HG02970 (cell line): ENCODE results near the gene SENP5.
"Not testable (repeated sequence)": the region's sequence is repeated elsewhere in the genome, so short reads cannot be mapped to it uniquely, and the experiment has no call there.

Experiments used
- ATAC-seq: cut with Tn5 transposase; IDR thresholded peaks from one replicate; pipeline ENCODE4 v1.9.1; 2021; ENCODE audit warnings: mild to moderate bottlenecking, moderate library complexity, moderate number of reproducible peaks; ENCODE audit not compliant: unreplicated experiment, low FRiP score

The SENP5 gene, protein sequence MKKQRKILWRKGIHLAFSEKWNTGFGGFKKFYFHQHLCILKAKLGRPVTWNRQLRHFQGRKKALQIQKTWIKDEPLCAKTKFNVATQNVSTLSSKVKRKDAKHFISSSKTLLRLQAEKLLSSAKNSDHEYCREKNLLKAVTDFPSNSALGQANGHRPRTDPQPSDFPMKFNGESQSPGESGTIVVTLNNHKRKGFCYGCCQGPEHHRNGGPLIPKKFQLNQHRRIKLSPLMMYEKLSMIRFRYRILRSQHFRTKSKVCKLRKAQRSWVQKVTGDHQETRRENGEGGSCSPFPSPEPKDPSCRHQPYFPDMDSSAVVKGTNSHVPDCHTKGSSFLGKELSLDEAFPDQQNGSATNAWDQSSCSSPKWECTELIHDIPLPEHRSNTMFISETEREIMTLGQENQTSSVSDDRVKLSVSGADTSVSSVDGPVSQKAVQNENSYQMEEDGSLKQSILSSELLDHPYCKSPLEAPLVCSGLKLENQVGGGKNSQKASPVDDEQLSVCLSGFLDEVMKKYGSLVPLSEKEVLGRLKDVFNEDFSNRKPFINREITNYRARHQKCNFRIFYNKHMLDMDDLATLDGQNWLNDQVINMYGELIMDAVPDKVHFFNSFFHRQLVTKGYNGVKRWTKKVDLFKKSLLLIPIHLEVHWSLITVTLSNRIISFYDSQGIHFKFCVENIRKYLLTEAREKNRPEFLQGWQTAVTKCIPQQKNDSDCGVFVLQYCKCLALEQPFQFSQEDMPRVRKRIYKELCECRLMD

DNA sequence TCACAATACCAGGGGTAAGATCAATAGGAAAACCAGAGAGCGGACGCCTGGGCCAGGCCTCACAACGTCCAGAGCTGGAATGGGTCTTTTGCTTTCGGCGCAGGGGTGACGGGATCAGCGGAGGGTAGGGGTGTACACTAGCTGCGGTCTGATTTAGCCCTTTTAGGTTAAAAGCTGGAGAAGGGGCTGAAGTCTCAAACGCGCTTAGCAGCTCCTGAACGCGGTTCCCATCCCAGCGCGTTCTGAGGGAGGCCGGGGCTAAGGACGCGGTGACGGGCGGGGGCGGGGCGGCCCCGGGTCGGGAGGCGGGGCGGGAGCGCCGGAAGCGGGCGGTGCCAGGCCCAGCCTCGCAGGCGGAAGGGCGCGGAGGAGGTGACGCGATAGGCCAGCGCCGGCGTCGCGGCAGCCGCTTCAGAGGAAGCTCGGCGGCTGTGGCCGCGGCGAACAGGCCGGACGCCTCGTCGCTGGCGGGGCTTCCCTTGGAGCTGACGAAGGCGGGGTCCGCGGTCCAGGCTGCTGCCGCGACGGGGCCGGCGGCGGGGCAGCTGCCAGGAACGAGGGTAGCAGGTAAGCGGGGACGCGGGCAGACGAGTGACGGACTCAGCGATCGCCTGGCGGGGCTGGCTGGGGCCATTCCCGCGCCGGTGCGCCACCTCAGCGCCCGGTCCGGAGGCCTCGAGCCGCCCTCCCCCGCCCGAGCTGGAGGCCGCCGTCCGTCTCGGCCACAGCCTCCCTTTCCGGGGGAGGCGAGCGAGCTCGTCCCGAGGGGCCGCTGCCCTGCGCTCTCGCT, at the start of gene SENP5:
Gene SENP5, plus strand, starts transcription at position 414 of the 790 bp plus-strand sequence. CDS start 17,262 bp downstream, outside the sequence.
- ATAC-seq = peak; percentile 91

DNA sequence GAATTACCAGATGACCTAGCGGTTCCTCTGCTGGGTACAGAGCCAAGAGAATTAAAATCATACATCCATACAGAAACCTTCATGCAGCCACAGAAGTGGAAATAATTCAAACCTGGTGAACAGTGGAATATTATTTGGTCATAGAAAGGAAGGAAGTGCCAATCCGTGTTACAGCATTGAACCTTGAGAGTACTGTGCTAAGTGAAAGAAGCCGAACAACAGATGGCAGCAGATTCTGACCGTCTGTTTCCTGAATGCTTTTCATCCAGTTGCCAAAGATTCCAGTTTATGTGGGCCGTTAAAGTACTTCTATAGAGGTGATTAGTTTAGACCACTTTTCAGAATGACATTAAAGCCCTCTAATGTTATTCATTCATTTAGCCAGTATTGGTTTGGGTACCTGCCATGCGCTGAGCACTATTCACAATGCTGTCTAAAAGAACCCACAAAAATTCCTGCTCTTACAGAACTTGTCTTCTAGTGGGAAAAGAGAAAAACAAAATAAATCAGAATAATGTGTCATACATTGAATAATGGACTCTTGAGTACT, 45.8 kb upstream of the SENP5 start:
- no peak for ATAC-seq

DNA sequence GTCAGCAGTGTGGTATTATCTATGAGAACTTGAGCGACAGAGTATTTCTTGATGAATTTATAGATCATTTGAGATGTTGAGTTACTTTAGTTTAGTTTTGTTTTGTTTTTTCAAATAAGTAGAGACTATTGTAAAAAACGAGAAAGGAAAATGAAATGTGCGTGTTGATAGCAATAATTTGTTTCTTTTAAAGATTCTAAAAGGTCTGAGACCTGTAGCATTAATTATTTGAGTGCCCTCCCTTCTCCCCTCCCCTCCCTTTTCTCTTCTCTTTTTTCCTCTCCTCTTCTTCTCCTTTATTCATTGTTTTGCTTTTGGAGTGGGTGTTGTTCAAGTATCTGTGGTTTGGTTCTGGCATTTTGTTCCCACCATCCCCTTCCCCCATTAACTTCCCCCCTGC, 38.1 kb upstream of the SENP5 start:
- not testable (repeated sequence) for ATAC-seq

DNA sequence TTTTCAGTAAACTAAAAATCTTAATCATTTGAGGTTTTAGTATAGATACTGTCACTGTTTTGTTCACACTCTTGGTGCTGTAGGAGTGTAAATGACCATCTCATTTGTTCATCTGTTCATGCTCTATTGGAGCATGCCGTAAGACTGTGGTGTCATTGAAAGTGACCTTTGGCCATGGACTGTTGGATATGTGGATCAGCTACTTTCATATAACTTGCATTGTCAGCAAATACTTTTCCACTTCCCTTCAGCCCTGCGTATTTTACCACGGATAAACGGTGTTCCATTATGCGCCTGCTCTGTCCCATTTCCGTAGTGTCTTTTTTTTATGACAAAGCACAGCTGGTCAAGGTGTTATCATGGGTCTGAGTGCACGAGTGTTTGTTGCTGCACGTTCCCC, 32.6 kb upstream of the SENP5 start:
- no peak for ATAC-seq

DNA sequence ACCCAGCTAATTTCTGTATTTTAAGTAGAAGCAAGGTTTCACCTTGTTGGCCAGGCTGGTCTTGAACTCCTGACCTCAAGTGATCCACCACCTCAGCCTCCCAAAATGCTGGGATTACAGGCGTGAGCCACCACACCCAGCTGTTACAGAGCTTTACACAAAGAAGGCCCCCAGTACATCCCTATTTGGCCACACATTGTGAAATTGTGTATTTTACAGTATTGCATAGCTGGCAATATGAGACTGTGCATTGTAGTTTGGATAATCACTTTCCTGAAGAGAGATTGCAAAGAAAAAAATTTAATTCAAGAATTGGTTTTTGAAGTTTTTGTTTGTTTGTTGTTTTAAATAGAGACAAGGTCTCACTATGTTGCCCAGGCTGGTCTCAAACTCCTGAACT, 31.1 kb upstream of the SENP5 start:
- not testable (repeated sequence) for ATAC-seq

DNA sequence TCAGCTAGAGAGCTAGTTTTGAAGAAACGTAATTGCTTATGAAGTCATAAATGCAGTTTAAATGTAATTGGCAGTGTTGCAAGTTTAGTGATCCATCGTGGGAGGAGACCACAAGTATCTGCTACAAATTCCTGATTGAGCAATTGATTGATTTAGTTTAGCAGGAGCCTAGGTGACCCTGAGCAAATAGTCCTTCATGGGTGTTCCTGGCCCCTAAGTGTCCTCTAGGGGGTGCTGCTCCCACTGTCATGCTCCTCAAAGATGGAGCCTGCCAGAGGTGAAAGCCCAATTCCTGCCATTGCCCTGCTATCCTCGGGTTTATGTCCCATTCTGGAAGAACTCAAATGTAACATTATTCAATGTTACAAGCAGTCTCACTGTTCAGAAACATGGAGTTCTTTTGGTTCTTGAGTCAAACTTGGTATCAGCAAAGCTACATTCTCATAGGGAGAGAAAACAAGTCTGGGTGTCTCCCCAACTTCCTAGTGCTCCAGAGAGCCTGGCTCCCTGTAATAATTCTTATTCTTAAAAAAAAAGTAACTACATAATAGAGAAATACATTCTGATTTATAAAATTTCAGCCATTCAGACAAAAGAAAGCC, 29.8 kb upstream of the SENP5 start:
- ATAC-seq = no peak

DNA sequence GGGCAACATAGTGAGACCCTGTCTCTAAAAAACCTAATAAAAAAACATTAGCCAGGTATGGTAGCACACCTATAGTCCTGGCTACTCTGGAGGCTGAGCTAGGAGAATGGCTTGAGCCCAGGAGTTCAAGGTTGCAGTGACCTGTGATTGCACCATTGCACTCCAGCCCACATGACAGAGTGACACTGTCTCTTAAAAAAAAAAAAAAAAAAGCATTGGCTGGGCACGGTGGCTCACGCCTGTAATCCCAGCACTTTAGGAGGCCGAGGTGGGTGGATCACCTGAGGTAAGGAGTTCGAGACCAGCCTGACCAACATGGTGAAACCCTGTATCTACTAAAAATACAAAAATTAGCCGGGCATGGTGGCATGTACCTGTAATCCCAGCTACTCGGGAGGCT, 28.4 kb upstream of the SENP5 start:
- not testable (repeated sequence) for ATAC-seq

DNA sequence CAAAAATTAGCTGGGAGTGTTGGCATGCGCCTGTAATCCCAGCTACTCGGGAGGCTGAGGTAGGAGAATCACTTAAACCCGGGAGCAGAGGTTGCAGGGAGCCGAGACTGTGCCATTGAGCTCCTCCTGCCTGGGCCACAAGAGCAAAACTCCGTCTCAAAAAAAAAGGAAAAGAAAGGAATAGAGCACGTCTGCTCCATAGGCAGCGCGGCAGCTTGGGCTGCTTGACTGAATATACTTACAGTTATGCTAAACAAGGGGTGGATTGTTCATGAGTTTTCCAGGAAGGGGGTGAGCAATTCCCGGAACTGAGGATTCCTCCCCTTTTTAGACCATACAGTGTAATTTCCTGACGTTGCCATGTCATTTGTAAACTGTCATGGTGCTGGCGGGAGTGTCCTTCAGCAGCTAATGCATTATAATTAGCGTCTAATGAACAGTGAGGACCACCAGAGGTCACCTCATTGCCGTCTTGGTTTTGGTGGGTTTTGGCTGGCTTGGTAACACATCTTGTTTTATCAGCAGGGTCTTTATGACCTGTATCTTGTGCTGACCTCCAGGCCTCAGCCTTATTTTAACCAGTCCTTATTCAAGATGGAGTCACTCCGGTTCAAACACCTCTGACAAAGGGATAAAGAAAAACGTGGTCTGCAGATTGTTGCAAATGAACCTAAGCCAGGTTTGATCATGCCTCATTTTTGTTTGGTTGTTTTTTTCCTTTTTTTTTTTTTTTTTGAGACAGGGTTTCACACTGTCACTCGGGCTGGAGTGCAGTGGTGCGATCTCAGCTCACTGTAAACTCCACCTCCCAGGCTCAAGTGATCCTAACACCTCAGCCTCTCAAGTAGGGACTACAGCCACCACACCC, 24.9 kb upstream of the SENP5 start:
- no peak for ATAC-seq

DNA sequence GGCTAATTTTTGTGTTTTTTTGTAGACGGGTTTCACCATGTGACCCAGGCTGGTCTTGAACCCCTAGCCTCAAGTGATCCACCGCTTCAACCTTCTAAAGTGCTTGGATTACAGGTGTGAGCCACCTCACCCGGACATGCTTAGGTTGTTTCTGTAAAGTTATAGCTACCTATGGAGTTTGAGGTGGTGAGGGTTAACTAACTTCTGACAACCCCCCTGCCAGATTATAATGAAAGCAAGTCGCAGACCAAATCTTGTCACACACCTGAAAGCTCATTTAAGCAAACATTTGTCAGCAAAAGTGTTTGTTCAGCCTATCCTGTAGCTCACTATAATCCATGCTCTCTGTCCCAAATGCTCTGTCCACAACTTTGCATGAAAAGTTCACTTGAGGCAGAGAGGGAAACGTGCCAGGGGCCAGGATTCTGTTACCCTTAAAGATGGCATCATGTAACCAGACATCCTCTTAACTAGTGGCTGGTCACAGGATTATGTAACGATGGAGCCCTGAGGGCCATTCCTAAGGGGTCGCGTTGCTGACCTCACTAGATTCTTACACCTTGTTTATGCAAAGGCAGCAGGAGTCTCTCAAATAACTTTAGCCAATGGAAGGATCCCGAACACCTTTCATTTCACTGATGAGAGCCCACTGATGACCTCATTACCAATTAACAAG, 24.1 kb upstream of the SENP5 start:
- ATAC-seq = no peak

DNA sequence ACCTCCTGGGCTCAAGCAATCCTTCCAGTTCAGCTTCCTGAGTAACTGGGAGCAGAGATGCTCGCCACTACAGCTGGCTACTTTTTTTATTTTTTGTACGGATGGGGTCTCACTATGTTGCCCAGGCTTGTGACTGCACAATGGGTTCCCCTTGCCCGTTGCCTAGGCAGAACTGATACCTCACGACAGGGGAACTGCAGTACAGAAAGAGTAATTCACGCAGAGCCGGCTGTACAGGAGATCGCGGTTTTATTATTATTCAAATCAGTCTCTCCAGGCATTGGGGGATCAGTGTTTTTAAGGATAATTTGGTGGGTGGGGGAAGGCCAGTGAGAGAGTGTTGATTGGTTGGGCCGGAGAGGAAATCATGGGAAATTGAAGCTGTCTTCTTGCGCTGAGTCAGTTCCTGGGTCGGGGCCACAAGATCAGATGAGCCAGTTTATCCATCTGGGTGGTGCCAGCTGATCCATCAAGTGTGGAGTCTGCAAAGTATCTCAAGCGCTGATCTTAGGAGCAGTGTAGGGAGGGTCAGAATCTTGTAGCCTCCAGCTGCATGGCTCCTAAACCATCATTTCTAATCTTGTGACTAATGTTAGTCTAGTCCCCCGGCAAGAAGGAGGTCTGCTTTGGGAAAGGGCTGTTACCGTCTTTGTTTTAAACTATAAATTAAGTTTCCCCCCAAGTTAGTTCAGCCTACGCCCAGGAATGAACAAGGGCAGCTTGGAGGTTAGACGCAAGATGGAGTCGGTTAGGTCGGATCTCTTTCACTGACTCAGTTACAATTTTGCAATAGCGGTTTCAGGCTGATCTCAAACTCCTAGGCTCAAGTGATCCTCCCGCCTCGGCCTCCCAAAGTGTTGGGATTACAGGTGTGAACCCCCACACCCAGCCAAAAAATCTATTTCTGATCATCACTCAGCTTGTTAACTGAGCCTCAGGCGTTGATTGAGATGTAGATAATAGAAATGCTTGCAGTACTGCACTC, 23.2 kb upstream of the SENP5 start:
- ATAC-seq = not testable (repeated sequence)

DNA sequence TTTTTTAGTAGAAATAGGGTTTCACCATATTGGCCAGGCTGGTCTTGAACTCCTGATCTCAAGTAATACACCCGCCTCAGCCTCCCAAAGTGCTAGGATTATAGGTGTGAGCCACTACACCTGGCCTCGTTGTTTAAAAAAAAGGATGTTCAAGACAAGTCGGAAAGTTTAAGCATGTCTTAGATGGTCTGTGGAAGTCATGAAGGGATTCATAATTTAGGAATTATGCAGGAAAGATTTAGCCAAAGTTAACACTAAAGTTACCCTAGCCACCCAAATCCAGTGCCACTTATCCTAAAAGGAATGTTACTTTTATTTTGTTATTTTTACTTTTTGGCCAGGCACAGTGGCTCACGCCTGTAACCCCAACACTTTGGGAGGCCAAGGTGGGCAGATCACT, 19.3 kb upstream of the SENP5 start:
- ATAC-seq = not testable (repeated sequence)

DNA sequence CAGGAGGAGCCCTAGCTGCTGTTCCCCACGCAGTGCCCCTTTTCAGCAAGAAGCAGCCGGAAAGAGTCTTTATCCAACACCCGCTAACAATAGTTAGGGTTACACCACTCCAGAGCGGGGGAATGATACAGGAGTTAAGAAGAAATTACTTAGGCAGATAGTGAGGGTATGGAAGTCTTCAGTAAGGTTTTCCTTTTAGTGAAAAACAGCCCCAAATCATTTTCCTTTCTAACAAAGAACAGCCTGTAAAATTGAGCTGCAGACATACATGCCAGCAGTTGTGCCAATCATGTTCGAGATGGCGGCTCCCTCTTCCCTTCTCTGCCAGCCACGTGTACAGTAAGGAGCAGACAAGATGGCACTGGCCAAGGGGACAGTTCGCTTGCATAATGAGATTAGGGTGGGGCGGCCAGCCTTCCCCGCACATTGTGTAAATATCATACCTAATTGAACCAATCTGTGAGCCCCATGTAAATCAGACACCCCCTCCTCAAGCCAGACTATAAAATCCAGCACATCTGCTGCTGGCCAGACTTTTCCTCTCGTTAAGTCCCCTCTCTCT, 18.5 kb upstream of the SENP5 start:
- ATAC-seq = no peak

DNA sequence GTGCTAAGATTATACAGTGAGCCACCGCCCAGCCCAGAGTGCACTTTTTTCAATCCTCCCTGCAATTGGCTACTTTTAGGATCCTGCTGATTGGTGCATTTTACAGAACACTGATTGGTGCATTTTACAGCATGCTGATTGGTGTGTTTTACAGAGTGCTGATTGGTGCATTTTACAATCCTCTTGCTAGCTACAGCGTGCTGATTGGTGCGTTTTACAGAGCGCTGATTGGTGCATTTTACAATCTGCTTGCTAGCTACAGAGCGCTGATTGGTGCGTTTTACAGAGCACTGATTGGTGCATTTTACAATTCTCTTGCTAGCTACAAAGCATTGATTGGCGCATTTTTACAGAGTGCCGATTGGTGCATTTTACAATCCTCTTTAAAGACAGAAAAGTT, 4.7 kb upstream of the SENP5 start:
- not testable (repeated sequence) for ATAC-seq

DNA sequence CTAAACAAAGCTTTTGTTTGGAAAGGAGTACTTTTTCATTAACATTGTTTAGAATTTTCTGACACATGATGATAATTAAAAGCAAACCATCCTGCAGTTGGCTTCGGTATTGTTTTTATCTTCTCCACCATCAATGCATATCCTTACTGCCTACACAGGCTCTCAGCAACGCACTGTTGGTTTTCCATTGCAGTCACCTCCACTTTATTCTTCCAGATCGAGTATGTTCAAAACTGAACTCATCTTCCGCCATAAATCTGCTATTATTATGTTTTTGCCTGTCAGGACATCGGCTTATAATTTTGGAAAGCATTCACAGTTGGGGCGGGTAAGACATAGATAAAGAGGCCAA, 589 bp upstream of the SENP5 start:
- ATAC-seq = no peak

DNA sequence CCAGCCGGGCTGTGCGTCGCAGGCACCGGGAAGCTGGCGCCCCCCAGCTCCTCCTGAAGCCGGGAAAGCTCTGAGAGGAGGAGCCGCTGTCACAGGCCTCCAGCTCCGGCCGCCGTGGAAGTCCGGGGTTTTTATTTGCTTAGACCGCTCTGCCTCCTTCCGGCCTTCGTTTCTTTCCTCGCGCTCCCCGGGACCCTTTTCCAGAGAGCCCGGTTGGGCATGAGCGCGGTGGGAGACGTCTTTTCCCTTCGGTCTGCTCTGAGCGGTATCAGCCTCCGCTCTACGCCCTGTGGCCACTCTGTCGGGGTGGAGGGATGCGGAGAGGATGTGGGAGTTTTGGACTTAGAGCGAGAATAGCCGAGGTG, 559 bp downstream of the SENP5 start:
- ATAC-seq = no peak

DNA sequence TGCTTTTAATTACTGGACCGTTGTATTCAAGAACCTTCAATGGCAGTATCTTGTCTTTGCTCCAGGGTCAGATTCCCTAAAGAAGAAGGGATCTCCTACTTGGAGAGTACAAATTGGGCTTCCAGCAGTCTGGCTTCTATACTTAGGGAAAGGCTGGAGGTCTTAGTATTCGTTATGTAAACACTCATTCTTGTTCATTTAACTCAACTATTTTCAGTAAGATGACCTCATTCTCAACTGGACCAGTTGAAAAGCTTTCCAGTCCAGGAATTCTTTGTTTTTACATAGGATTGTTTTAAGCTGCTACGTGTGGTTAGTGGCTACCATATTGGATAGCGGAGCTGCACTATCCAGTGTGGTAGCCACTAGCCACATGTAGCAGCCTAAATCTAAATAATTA, 4.6 kb downstream of the SENP5 start:
- ATAC-seq = no peak

DNA sequence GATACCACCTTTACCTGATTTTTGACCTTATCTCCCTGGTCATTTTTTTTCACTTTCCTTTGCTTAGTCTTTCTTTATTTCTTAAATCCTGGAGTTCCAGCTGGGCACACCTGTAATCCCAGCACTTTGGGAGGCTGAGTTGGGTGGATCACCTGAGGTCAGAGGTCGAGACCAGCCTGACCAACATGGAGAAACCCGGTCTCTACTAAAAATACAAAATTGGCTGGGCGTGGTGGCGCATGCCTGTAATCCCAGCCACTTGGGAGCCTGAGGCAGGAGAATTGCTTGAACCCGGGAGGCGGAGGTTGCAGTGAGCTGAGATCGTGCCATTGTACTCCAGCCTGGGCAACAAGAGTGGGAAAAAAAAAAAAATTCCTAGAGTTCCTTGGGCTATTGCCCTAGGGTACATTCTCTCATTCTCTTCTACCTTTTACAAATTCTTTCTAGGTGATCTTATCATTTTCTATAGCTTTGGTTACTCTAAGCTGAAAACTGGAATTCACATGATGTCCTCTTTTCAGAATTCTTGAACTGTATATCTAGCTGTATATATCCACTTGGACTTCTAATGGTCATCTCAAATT, 6.9 kb downstream of the SENP5 start:
- ATAC-seq = not testable (repeated sequence)
